ENCODE data around the gene RNASE9. TPM values are rescaled to one million over a fixed set of nuclear protein-coding genes. Genes with fewer than 3 reads are reported as not detected.

Gene RNASE9
- total and polyA plus RNA-seq, 2 experiments from 2014 or later: 0.24 TPM; not detected in 1

DNA sequence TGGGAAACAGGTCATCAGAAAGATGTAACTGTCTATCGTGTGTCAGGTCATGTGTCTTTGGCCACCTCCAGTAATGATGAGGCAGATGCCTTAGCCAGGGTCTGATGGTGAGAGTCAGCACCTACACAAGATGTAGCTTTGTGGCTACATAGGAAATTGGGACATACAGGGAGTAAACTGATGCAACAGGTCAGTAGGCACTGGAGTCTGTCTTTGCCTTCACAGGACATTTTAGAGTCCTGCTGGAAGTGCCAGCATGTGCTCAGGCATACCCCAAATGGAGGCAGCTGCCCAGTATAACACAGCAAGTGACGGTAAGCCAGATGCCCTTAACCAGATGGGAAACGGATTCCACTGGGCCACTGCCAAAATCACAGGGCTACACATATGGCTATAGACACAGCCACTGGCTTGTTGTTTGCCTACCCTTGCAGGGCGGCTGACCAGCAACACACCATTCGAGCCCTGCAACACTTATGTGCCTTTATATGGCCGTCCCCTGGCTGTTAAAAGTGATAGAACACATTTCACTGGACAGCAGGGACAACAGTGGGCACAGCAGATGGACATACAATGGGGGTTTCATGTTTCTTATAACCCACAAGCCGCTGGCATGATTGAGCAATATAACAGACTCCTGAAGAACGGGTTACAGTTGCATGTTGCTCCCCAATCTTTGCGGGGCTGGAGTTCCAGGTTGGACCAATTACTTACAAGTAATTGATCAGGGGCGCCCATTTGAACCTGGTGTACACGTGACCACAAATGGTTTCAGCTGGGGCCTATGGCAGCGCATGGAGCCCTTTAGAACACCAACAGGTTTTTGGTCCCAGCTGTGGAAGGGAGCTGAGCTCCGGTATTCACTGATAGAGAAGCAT lies 43.2 kb upstream of the RNASE9 start:
- H3K4me2 ChIP-seq: no peak overlapping the region
- no peaks in the 10 kb centered on the region; the same call in 1 of the 2 replicates for H3F3A ChIP-seq (replicated peaks; ENCODE audit: low read depth)
- H3K9me2 ChIP-seq (ENCODE audit: insufficient read depth): peaks cover 6% of the 10 kb centered on the region; the same call in 1 of the 2 replicates
- TF ChIP-seq POLR2AphosphoS5 (IDR thresholded peaks at IDR 0.05; ENCODE audit: low read depth) (no peak), NANOG (IDR thresholded peaks at IDR 0.05; ENCODE audit: borderline replicate concordance) (no peak), JUNB (IDR thresholded peaks at IDR 0.05; ENCODE audit: unreplicated experiment) (no peak), ZNF331 (CRISPR knock-in tag; IDR thresholded peaks at IDR 0.05; ENCODE audit: low read depth) (no peak), STAT1 (IDR thresholded peaks at IDR 0.05; ENCODE audit: unreplicated experiment) (no peak), ZNF114 (CRISPR knock-in tag; IDR thresholded peaks at IDR 0.05) (no peak), CREB1 (CRISPR knock-in tag; IDR thresholded peaks at IDR 0.05; ENCODE audit: low read depth) (no peak), EZH2phosphoT487 (IDR thresholded peaks at IDR 0.05; ENCODE audit: unreplicated experiment) (no peak), EZH2 (IDR thresholded peaks at IDR 0.05; ENCODE audit: low read depth, unreplicated experiment) (no peak)
- TF ChIP-seq, protein P1, sequence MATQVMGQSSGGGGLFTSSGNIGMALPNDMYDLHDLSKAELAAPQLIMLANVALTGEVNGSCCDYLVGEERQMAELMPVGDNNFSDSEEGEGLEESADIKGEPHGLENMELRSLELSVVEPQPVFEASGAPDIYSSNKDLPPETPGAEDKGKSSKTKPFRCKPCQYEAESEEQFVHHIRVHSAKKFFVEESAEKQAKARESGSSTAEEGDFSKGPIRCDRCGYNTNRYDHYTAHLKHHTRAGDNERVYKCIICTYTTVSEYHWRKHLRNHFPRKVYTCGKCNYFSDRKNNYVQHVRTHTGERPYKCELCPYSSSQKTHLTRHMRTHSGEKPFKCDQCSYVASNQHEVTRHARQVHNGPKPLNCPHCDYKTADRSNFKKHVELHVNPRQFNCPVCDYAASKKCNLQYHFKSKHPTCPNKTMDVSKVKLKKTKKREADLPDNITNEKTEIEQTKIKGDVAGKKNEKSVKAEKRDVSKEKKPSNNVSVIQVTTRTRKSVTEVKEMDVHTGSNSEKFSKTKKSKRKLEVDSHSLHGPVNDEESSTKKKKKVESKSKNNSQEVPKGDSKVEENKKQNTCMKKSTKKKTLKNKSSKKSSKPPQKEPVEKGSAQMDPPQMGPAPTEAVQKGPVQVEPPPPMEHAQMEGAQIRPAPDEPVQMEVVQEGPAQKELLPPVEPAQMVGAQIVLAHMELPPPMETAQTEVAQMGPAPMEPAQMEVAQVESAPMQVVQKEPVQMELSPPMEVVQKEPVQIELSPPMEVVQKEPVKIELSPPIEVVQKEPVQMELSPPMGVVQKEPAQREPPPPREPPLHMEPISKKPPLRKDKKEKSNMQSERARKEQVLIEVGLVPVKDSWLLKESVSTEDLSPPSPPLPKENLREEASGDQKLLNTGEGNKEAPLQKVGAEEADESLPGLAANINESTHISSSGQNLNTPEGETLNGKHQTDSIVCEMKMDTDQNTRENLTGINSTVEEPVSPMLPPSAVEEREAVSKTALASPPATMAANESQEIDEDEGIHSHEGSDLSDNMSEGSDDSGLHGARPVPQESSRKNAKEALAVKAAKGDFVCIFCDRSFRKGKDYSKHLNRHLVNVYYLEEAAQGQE (IDR thresholded peaks at IDR 0.05; ENCODE audit: unreplicated experiment): no peak
- TF ChIP-seq, protein P2, sequence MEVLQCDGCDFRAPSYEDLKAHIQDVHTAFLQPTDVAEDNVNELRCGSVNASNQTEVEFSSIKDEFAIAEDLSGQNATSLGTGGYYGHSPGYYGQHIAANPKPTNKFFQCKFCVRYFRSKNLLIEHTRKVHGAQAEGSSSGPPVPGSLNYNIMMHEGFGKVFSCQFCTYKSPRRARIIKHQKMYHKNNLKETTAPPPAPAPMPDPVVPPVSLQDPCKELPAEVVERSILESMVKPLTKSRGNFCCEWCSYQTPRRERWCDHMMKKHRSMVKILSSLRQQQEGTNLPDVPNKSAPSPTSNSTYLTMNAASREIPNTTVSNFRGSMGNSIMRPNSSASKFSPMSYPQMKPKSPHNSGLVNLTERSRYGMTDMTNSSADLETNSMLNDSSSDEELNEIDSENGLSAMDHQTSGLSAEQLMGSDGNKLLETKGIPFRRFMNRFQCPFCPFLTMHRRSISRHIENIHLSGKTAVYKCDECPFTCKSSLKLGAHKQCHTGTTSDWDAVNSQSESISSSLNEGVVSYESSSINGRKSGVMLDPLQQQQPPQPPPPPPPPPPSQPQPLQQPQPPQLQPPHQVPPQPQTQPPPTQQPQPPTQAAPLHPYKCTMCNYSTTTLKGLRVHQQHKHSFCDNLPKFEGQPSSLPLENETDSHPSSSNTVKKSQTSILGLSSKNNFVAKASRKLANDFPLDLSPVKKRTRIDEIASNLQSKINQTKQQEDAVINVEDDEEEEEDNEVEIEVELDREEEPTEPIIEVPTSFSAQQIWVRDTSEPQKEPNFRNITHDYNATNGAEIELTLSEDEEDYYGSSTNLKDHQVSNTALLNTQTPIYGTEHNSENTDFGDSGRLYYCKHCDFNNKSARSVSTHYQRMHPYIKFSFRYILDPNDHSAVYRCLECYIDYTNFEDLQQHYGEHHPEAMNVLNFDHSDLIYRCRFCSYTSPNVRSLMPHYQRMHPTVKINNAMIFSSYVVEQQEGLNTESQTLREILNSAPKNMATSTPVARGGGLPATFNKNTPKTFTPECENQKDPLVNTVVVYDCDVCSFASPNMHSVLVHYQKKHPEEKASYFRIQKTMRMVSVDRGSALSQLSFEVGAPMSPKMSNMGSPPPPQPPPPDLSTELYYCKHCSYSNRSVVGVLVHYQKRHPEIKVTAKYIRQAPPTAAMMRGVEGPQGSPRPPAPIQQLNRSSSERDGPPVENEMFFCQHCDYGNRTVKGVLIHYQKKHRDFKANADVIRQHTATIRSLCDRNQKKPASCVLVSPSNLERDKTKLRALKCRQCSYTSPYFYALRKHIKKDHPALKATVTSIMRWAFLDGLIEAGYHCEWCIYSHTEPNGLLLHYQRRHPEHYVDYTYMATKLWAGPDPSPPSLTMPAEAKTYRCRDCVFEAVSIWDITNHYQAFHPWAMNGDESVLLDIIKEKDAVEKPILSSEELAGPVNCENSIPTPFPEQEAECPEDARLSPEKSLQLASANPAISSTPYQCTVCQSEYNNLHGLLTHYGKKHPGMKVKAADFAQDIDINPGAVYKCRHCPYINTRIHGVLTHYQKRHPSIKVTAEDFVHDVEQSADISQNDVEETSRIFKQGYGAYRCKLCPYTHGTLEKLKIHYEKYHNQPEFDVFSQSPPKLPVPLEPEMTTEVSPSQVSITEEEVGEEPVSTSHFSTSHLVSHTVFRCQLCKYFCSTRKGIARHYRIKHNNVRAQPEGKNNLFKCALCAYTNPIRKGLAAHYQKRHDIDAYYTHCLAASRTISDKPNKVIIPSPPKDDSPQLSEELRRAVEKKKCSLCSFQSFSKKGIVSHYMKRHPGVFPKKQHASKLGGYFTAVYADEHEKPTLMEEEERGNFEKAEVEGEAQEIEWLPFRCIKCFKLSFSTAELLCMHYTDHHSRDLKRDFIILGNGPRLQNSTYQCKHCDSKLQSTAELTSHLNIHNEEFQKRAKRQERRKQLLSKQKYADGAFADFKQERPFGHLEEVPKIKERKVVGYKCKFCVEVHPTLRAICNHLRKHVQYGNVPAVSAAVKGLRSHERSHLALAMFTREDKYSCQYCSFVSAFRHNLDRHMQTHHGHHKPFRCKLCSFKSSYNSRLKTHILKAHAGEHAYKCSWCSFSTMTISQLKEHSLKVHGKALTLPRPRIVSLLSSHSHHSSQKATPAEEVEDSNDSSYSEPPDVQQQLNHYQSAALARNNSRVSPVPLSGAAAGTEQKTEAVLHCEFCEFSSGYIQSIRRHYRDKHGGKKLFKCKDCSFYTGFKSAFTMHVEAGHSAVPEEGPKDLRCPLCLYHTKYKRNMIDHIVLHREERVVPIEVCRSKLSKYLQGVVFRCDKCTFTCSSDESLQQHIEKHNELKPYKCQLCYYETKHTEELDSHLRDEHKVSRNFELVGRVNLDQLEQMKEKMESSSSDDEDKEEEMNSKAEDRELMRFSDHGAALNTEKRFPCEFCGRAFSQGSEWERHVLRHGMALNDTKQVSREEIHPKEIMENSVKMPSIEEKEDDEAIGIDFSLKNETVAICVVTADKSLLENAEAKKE (CRISPR knock-in tag; IDR thresholded peaks at IDR 0.05): no peak
- TF ChIP-seq, protein P3, sequence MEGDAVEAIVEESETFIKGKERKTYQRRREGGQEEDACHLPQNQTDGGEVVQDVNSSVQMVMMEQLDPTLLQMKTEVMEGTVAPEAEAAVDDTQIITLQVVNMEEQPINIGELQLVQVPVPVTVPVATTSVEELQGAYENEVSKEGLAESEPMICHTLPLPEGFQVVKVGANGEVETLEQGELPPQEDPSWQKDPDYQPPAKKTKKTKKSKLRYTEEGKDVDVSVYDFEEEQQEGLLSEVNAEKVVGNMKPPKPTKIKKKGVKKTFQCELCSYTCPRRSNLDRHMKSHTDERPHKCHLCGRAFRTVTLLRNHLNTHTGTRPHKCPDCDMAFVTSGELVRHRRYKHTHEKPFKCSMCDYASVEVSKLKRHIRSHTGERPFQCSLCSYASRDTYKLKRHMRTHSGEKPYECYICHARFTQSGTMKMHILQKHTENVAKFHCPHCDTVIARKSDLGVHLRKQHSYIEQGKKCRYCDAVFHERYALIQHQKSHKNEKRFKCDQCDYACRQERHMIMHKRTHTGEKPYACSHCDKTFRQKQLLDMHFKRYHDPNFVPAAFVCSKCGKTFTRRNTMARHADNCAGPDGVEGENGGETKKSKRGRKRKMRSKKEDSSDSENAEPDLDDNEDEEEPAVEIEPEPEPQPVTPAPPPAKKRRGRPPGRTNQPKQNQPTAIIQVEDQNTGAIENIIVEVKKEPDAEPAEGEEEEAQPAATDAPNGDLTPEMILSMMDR (conservative IDR thresholded peaks at IDR 0.05; ENCODE audit: low read depth in 2 of 2): no peak
- TF ChIP-seq, protein P4, sequence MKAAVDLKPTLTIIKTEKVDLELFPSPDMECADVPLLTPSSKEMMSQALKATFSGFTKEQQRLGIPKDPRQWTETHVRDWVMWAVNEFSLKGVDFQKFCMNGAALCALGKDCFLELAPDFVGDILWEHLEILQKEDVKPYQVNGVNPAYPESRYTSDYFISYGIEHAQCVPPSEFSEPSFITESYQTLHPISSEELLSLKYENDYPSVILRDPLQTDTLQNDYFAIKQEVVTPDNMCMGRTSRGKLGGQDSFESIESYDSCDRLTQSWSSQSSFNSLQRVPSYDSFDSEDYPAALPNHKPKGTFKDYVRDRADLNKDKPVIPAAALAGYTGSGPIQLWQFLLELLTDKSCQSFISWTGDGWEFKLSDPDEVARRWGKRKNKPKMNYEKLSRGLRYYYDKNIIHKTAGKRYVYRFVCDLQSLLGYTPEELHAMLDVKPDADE (IDR thresholded peaks at IDR 0.05): no peak
- Mint-ChIP-seq H3K36me3 (ENCODE audit: low read depth) (no peaks in the 10 kb centered on the region), H3K27ac (no peak overlapping the region), H3K4me3 (no peak overlapping the region), H3K9me3 (no peaks in the 10 kb centered on the region), H3K4me1 (peaks cover 11% of the 10 kb centered on the region), H3K27me3 (ENCODE audit: insufficient read depth, low read depth, poor library complexity) (no peaks in the 10 kb centered on the region)
- H3K36me3 ChIP-seq (ENCODE audit: insufficient read depth): no peaks in the 10 kb centered on the region
- peaks cover 17% of the 10 kb centered on the region; the same call in 1 of the 2 replicates for H3K4me1 ChIP-seq (ENCODE audit: insufficient read depth)
- no peak overlapping the region for H3K27ac ChIP-seq (ENCODE audit: low read depth)
- no peak overlapping the region for H3K4me3 ChIP-seq
- H4K20me1 ChIP-seq (replicated peaks; ENCODE audit: insufficient read depth): no peaks in the 10 kb centered on the region
- no peak for ATAC-seq
- H3K27me3 ChIP-seq (ENCODE audit: insufficient read depth): no peaks in the 10 kb centered on the region
- H2AFZ ChIP-seq: no peak overlapping the region
- DNase-seq (ENCODE audit: low spot score): no peak
- H3K79me2 ChIP-seq (replicated peaks; ENCODE audit: insufficient read depth): no peaks in the 10 kb centered on the region

All from GM23338 (cell line).